ENCODE results near the gene VPS16.
"Not testable (repeated sequence)": the region's sequence is repeated elsewhere in the genome, so short reads cannot be mapped to it uniquely, and the experiment has no call there.

Gene VPS16

DNA sequence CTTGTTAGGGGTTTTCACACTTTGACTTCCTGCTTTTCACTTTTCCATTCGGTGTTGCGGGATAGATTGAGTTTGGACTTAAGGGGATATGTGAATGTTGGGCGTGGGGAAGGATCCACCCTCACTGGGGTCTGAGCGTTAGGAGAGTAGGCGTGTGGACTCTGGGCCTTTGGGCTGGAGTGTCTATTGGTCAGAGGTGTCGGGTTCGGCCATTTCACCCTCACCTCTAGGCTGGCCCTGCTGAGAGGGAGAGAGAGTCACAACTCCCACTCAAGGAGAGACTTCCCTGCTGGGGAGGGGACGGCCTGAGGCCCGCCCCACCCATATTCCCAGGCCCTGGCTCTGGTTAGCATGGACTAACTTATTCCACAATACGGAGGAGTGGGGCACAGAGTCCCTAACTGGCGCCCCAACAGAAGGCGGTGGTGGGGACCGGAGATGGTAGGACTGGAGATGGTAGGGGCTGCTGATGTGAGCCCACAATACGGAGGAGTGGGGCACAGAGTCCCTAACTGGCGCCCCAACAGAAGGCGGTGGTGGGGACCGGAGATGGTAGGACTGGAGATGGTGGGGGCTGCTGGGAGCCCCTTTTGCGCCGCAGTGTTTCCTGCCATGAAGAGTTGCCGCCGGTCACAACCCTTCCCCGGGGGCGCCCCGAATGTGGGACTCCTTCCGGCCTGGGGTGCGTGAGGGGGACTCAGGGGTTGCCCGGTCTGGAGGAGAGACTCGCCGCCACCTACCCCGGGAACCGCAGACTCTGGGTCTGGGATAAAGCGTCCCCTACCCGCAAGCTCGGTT, 31.3 kb downstream of the VPS16 start:
- DNase-seq = peak; percentile 7

- peak; percentile 65 for DNase-seq
Observed at GRCh38 chr20:2872459-2873009, 32.0 kb downstream of the VPS16 start.

DNA sequence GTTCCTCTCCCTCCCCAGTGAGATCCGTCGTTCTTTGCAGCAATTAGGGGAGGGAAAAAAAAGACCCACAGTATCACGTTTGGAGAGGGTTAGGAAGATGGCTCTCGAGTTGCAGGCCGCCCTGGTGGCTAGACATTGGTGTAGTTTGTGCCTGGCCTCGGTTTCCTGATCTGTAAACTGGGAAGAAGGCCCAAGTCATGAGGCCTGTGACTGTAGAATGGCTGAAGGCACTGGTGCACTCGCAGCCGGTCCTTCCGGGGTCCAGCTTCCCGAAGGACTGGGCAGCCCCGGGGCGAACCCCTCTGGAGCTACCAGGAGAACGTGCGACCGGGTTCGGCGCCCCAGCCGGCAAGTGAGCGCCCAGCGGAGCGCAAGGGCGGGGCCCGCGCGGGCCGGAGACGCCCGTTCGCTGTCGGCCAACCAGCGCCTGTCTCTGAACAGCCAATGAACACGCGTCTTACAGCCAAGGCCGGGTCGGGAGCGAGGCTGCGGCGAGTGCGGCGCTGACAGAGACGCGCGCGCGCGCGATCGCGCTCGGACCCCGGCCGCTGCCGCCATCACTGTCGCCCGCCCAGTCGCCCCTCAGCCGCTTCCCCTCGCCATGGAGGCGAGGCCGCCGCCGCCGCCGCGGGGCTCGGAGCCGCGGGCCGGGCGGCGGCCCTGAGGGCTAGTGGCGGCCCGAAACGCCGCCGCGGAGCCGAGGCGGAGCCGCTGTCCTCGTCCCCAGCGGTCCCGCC, 32.6 kb downstream of the VPS16 start, which contains the start of gene PTPRA:
TSS of gene PTPRA (plus strand) at position 472 of the 737 bp plus-strand sequence. CDS start 90,797 bp downstream, outside the sequence.
- DNase-seq = peak; percentile 87

GRCh38 chr20:2873747-2874041, 33.1 kb downstream of the VPS16 start:
- DNase-seq = peak; percentile 56

DNA sequence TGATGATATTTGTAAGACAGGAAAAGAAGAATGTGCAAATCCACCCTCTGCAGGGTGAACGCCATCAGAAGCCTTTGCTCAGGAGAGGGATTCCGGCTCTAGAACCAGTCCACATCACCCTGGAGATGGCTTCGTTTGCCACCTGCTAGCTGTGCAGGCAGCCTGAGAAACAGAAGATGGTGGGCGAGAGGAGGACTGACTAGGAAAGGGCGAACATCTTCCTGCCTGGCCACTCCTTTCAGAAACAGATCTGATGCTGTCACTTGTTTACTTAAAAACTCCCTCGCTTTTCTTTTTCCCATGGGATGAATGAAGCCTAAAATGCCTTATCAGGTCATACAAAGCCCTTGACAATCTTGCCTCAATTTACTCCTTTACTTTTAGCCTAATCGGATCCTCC, 33.9 kb downstream of the VPS16 start:
- no peak for DNase-seq

GRCh38 chr20:2875690-2876203, 35.2 kb downstream of the VPS16 start:
- DNase-seq = no peak

- DNase-seq = no peak
Observed at GRCh38 chr20:2878515-2878914, 38.0 kb downstream of the VPS16 start.

DNA sequence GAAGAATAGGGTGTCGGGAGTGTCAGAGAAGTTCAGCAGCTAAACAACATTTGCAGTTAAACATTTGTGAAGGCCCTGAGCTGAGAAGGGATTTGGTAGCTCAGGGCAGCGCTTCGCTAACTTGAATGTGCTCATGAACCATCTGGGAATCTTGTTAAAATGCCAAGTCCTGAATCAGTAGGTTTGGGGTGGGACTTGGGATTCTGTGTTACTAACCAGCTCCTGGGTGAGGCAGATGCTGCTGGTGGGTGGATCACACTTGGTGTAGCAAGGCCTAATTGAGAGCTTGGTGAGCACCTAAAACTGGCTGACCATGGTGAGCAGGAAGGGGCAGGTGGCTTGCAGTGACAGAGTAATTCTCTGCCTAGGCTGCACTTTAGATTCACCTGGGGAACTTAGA, 38.6 kb downstream of the VPS16 start:
- DNase-seq = no peak

DNA sequence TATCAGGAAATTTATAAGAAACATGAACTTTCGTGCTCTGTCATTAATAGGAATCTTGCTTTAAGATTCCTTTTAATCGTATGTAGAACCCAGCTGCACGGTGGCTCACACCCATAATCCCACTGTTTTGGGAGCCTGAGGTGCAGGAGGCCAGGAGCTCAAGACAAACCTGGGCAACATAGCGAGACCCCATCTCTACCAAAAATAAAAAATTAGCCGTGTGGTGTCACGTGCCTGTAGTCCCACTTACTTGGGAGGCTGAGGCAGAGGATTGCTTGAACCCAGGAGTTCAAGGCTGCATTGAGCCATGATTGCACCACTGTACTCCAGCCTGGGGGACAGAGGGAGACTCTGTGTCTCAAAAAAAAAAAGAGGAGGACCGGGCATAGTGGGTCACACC, 40.1 kb downstream of the VPS16 start:
- no peak for DNase-seq

- no peak for DNase-seq
Observed at GRCh38 chr20:2883726-2884637, 43.4 kb downstream of the VPS16 start.

- DNase-seq = no peak
Observed at GRCh38 chr20:2887715-2888114, 47.2 kb downstream of the VPS16 start.

- DNase-seq = no peak
Observed at GRCh38 chr20:2888224-2888955, 47.8 kb downstream of the VPS16 start.

- DNase-seq = no peak
Observed at GRCh38 chr20:2889209-2889608, 48.7 kb downstream of the VPS16 start.

DNA sequence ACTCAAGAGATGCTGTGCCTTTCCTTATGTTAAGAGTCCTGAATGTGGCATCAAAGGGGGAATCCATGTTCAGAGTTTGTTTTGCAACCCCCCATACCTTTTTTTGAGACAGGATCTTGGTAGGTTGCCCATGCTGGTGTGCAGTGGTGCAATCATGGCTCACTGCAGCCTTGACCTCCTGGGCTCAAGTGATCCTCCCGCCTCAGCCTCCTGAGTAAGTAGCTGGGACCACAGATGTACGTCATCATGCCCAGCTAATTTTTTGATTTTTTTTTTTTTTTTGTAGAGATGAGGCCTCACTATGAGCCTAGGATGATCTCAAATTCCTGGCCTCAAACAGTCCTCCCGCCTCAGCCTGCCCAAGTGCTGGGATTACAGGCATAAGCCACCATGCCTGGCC, 49.3 kb downstream of the VPS16 start:
- no peak for DNase-seq

GRCh38 chr20:2890742-2891141, 50.2 kb downstream of the VPS16 start:
- no peak for DNase-seq

GRCh38 chr20:2891343-2891742, 50.8 kb downstream of the VPS16 start:
- DNase-seq = no peak

DNA sequence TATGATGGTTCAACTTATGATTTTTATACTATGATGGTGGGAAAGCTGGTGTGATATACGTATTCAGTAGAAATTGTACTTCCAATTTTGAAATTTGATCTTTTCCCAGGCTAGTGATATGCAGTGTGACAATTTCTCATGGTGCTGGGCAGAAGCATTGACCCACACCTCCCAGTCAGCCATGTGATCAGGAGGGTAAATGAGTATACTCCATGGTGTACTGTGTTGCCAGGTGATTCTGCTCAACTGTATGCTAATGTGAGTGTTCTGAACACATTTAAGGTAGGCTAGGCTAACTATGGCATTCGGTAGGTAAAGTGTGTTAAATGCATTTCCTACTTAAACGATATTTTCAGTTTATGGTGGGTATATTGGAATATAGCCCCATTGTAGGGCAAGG, 51.8 kb downstream of the VPS16 start:
- DNase-seq = no peak

- no peak for DNase-seq
Observed at GRCh38 chr20:2894221-2894620, 53.7 kb downstream of the VPS16 start.

- not testable (repeated sequence) for DNase-seq
Observed at GRCh38 chr20:2895154-2895553, 54.6 kb downstream of the VPS16 start.

- DNase-seq = no peak
Observed at GRCh38 chr20:2899243-2899642, 58.7 kb downstream of the VPS16 start.

- DNase-seq = no peak
Observed at GRCh38 chr20:2900845-2901592, 60.5 kb downstream of the VPS16 start.
